ENCODE results near the gene SPEN. TPM values are rescaled to one million over a fixed set of nuclear protein-coding genes. Genes with fewer than 3 reads are reported as not detected.

Gene SPEN
- total RNA-seq, 1 experiment from 2014 or later, result 58.3 TPM

- Histone ChIP-seq H3K9me3 (ENCODE audit: control insufficient read depth, insufficient read depth, low read depth, low read length) (peaks cover 1% of the 10 kb centered on the region; the same call in 1 of the 2 replicates), H3K27ac (ENCODE audit: low read length) (peak overlapping the region; percentile 82), H3K4me3 (ENCODE audit: low read depth in 2 of 2, low read length in 2 of 2) (peak overlapping the region; percentile 62 to 63), H3K4me1 (ENCODE audit: control insufficient read depth, insufficient read depth, low read length) (peaks cover 10% of the 10 kb centered on the region), H3K36me3 (ENCODE audit: control insufficient read depth, insufficient read depth, low read length) (no peaks in the 10 kb centered on the region), H3K27me3 (ENCODE audit: control insufficient read depth, insufficient read depth, low read length) (no peaks in the 10 kb centered on the region)
- TSS peak; percentile 84 for BruUV-seq (replicated peaks)
- POLR2A ChIA-PET, result no interaction called here
- CTCF ChIA-PET, result interaction anchor here (0.6 kb wide), 1 partner anchor 116 kb away, joined by 3 read pairs; no protein-coding TSS in a partner anchor
- TF ChIP-seq TCF7L2 (IDR thresholded peaks at IDR 0.05; ENCODE audit: low read depth, low read length), result no peak
- TF ChIP-seq CTCF (IDR thresholded peaks at IDR 0.05), result no peak
- no peak for TF ChIP-seq SIN3A (IDR thresholded peaks at IDR 0.05; ENCODE audit: borderline replicate concordance, insufficient read depth, low read depth, low read length)
- no peak for TF ChIP-seq REST (IDR thresholded peaks at IDR 0.05; ENCODE audit: insufficient read depth in 1 of 2, low read depth in 2 of 2, low read length in 1 of 2)
- no peak for TF ChIP-seq POLR2AphosphoS5 (IDR thresholded peaks at IDR 0.05; ENCODE audit: low read depth, low read length)
- DNase-seq (ENCODE audit: low read depth, low spot score) (no peak), ATAC-seq (no peak)
- intact Hi-C loops (cut with micrococcal nuclease; ENCODE audit: unreplicated experiment) (no loop called here), in situ Hi-C loops (cut with HindIII; ENCODE audit: low pct_unique_long_range_greater_than_20kb, low sequenced_read_pairs) (no loop called here)
These were observed 127.3 kb downstream of the SPEN start for GRCh38 chr1:15974855-15975254.

- Histone ChIP-seq H3K9me3 (ENCODE audit: control insufficient read depth, insufficient read depth, low read depth, low read length) (no peaks in the 10 kb centered on the region), H3K27me3 (ENCODE audit: control insufficient read depth, insufficient read depth, low read length) (no peaks in the 10 kb centered on the region), H3K27ac (ENCODE audit: low read length) (peak overlapping the region; percentile 82), H3K4me1 (ENCODE audit: control insufficient read depth, insufficient read depth, low read length) (peaks cover 10% of the 10 kb centered on the region), H3K4me3 (ENCODE audit: low read depth in 2 of 2, low read length in 2 of 2) (peak overlapping the region; percentile 62 to 63), H3K36me3 (ENCODE audit: control insufficient read depth, insufficient read depth, low read length) (no peaks in the 10 kb centered on the region)
- TF ChIP-seq REST (IDR thresholded peaks at IDR 0.05; ENCODE audit: insufficient read depth in 1 of 2, low read depth in 2 of 2, low read length in 1 of 2), result no peak
- TF ChIP-seq SIN3A (IDR thresholded peaks at IDR 0.05; ENCODE audit: borderline replicate concordance, insufficient read depth, low read depth, low read length), result no peak
- no peak for TF ChIP-seq POLR2AphosphoS5 (IDR thresholded peaks at IDR 0.05; ENCODE audit: low read depth, low read length)
- TF ChIP-seq CTCF (IDR thresholded peaks at IDR 0.05), result no peak; the same call in 1 of the 2 replicates
- no peak for TF ChIP-seq TCF7L2 (IDR thresholded peaks at IDR 0.05; ENCODE audit: low read depth, low read length)
- BruUV-seq (replicated peaks), result no TSS peak
- POLR2A ChIA-PET, result no interaction called here
- CTCF ChIA-PET, result interaction anchor here (0.6 kb wide), 1 partner anchor 117 kb away, joined by 3 read pairs; no protein-coding TSS in a partner anchor
- in situ Hi-C loops (cut with HindIII; ENCODE audit: low pct_unique_long_range_greater_than_20kb, low sequenced_read_pairs), result no loop called here
- ATAC-seq (peak; percentile 91), DNase-seq (ENCODE audit: low read depth, low spot score) (no peak)
- intact Hi-C loops (cut with micrococcal nuclease; ENCODE audit: unreplicated experiment), result no loop called here
These were observed 127.9 kb downstream of the SPEN start for GRCh38 chr1:15975358-15975804.

Data from Panc1 (cell line).